ENCODE data around the gene B4GALNT4.
"Not testable (repeated sequence)": the region's sequence is repeated elsewhere in the genome, so short reads cannot be mapped to it uniquely, and the experiment has no call there.

Gene B4GALNT4

GRCh38 chr11:408154-409007, 39.1 kb downstream of the B4GALNT4 start:
- Histone ChIP-seq H3K27me3 (peaks cover 12% of the 10 kb centered on the region), H3K36me3 (no peaks in the 10 kb centered on the region), H3K4me3 (ENCODE audit: low read depth in 1 of 2, low read length in 1 of 2) (no peak overlapping the region), H3K27ac (no peak overlapping the region), H3K4me1 (ENCODE audit: control insufficient read depth in 1 of 2, insufficient read depth in 1 of 2, low read depth in 1 of 2, low read length in 1 of 2) (peaks cover 10 to 13% of the 10 kb centered on the region in 2 experiments), H3K9me3 (no peaks in the 10 kb centered on the region)
- no peak for TF ChIP-seq CTCF (IDR thresholded peaks at IDR 0.05)

GRCh38 chr11:409008-409599, 39.8 kb downstream of the B4GALNT4 start:
- no peak overlapping the region for H3K4me3 ChIP-seq (ENCODE audit: low read depth in 1 of 2, low read length in 1 of 2)
- H3K9me3 ChIP-seq, result no peaks in the 10 kb centered on the region
- H3K27ac ChIP-seq, result no peak overlapping the region
- no peak for TF ChIP-seq CTCF (IDR thresholded peaks at IDR 0.05)
- peaks cover 10 to 14% of the 10 kb centered on the region in 2 experiments for H3K4me1 ChIP-seq (ENCODE audit: control insufficient read depth in 1 of 2, insufficient read depth in 1 of 2, low read depth in 1 of 2, low read length in 1 of 2)
- H3K27me3 ChIP-seq, result peaks cover 5% of the 10 kb centered on the region
- H3K36me3 ChIP-seq, result no peaks in the 10 kb centered on the region

- H3K36me3 ChIP-seq, result no peaks in the 10 kb centered on the region
- H3K27me3 ChIP-seq, result no peaks in the 10 kb centered on the region
- no peak for TF ChIP-seq CTCF (IDR thresholded peaks at IDR 0.05)
- peaks cover 16 to 21% of the 10 kb centered on the region in 2 experiments for H3K4me1 ChIP-seq (ENCODE audit: control insufficient read depth in 1 of 2, insufficient read depth in 1 of 2, low read depth in 1 of 2, low read length in 1 of 2)
- no peak overlapping the region for H3K27ac ChIP-seq
- H3K9me3 ChIP-seq, result no peaks in the 10 kb centered on the region
- no peak overlapping the region for H3K4me3 ChIP-seq (ENCODE audit: low read depth in 1 of 2, low read length in 1 of 2)
These were observed 40.5 kb downstream of the B4GALNT4 start for GRCh38 chr11:409600-410483.

- not testable (repeated sequence) for H3K9me3 ChIP-seq; H3K27ac ChIP-seq; H3K4me3 ChIP-seq (ENCODE audit: low read depth in 1 of 2, low read length in 1 of 2); H3K27me3 ChIP-seq; H3K36me3 ChIP-seq
- peaks cover 25 to 30% of the 10 kb centered on the region in 2 experiments for H3K4me1 ChIP-seq (ENCODE audit: control insufficient read depth in 1 of 2, insufficient read depth in 1 of 2, low read depth in 1 of 2, low read length in 1 of 2)
These were observed 41.4 kb downstream of the B4GALNT4 start for GRCh38 chr11:410711-411110.

- not testable (repeated sequence) for H3K9me3 ChIP-seq; H3K4me3 ChIP-seq (ENCODE audit: low read depth in 1 of 2, low read length in 1 of 2); H3K36me3 ChIP-seq; H3K27me3 ChIP-seq; H3K27ac ChIP-seq
- H3K4me1 ChIP-seq (ENCODE audit: control insufficient read depth in 1 of 2, insufficient read depth in 1 of 2, low read depth in 1 of 2, low read length in 1 of 2), result peaks cover 31 to 34% of the 10 kb centered on the region in 2 experiments
These were observed 42.2 kb downstream of the B4GALNT4 start for GRCh38 chr11:411520-411919.

- peaks cover 20% of the 10 kb centered on the region for H3K27me3 ChIP-seq
- no peak overlapping the region for H3K4me3 ChIP-seq (ENCODE audit: low read depth in 1 of 2, low read length in 1 of 2)
- TF ChIP-seq CTCF (IDR thresholded peaks at IDR 0.05), result no peak
- H3K4me1 ChIP-seq (ENCODE audit: control insufficient read depth in 1 of 2, insufficient read depth in 1 of 2, low read depth in 1 of 2, low read length in 1 of 2), result peaks cover 33 to 37% of the 10 kb centered on the region in 2 experiments
- no peaks in the 10 kb centered on the region for H3K9me3 ChIP-seq
- no peaks in the 10 kb centered on the region for H3K36me3 ChIP-seq
- no peak overlapping the region for H3K27ac ChIP-seq
These were observed 43.4 kb downstream of the B4GALNT4 start for GRCh38 chr11:412641-413119.
